Endothelial cell (in vitro differentiated cells): Measurements from ENCODE around the gene ADGRD2. TPM values are rescaled to one million over a fixed set of nuclear protein-coding genes. Genes with fewer than 3 reads are reported as not detected.

ENCODE experiments used
- DNase-seq: peaks from one replicate; pipeline ENCODE4 v3.0.0; 2021; ENCODE audit warnings: low spot score
- H3K27ac Mint-ChIP-seq: one replicate; pipeline ENCODE4 v1.8.0; 2021; ENCODE audit warnings: mixed read lengths, inconsistent platforms; ENCODE audit not compliant: unreplicated experiment
- H3K27me3 Mint-ChIP-seq: one replicate; pipeline ENCODE4 v1.8.0; 2021; ENCODE audit warnings: mild to moderate bottlenecking, moderate library complexity, mixed read lengths, inconsistent platforms; ENCODE audit not compliant: unreplicated experiment
- H3K36me3 Mint-ChIP-seq: one replicate; pipeline ENCODE4 v1.8.0; 2021; ENCODE audit warnings: mild to moderate bottlenecking, low read depth, mixed read lengths, inconsistent platforms; ENCODE audit not compliant: unreplicated experiment
- H3K4me1 Mint-ChIP-seq: one replicate; pipeline ENCODE4 v1.8.0; 2021; ENCODE audit warnings: mild to moderate bottlenecking, mixed read lengths, inconsistent platforms; ENCODE audit not compliant: unreplicated experiment
- H3K4me3 Mint-ChIP-seq: one replicate; pipeline ENCODE4 v1.8.0; 2021; ENCODE audit warnings: mild to moderate bottlenecking, mixed read lengths, inconsistent platforms; ENCODE audit not compliant: unreplicated experiment
- H3K9me3 Mint-ChIP-seq: one replicate; pipeline ENCODE4 v1.8.0; 2021; ENCODE audit warnings: mixed read lengths, inconsistent platforms; ENCODE audit not compliant: unreplicated experiment
- CTCF ChIP-seq: fragments of 200-600 bp; sonication (generic); IDR thresholded peaks from one replicate; pipeline ENCODE4 v1.5.0; 2021; ENCODE audit warnings: antibody characterized with exemption; ENCODE audit not compliant: unreplicated experiment
- total RNA-seq: library from RNA; stranded (reverse); fragmentation: NEBNext Ultra II Directional; extraction: Animal tissue kit (Norgen Biotek cat#: 25700); gene quantifications from one replicate; pipeline ENCODE4 v1.2.1, GENCODE V29; 2021; ENCODE audit not compliant: unreplicated experiment

ADGRD2 gene
- total RNA-seq, 1 donor from 2014 or later: not detected

DNA sequence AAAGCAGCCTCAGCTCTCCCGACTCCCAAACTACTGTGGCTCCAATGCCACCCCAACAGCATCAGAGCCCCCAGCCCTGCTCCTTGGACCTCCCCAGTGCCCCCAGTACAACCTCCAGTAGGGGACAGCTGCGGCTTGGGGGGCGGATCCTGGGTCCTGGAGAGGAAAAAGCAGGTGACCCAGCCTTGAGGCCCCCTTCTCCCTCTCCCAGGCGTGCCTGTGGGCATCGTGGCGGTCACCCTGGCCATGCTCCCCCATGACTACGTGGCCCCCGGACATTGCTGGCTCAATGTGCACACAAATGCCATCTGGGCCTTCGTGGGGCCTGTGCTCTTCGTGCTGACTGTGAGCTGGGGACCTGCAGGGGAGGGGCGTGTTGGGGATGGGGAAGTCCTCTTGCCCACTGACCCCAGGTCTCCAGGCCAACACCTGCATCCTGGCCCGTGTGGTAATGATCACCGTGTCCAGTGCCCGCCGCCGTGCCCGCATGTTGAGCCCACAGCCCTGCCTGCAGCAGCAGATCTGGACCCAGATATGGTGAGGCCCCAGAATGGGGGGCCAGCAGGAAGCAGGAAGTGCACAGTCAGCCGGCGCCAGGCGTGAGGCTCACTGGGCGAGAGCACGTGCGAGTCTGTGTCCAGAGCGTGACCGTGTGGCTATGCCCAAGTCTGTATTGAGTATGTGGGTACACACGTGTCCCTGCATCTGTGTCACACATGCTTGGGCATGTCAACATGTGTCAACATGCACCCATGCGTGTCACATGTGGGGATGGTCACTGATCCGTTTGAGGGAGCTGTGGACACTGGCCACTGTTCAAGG lies 19.0 kb downstream of the ADGRD2 start:
- Mint-ChIP-seq H3K27me3 (peaks cover 16% of the 10 kb centered on the region), H3K27ac (no peak overlapping the region), H3K4me1 (peaks cover 2% of the 10 kb centered on the region), H3K4me3 (no peak overlapping the region), H3K9me3 (no peaks in the 10 kb centered on the region), H3K36me3 (no peaks in the 10 kb centered on the region)
- DNase-seq: no peak
- TF ChIP-seq CTCF: no peak

DNA sequence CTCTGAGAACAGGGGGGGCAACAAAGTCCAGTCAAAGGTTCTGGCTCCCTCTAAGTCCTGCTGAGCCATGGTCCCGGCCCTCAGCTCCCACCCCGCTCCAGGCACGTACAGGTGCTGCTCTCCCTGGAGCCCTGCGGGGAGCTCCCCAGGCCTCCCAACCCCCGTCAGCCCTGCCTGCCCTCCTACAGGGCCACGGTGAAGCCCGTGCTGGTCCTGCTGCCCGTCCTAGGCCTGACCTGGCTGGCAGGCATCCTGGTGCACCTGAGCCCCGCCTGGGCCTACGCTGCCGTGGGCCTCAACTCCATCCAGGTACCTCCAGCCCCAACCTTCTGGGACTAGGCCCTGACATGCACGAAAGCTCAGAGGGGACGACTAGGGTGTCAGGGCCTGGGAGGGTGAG lies 20.1 kb downstream of the ADGRD2 start:
- H3K27ac Mint-ChIP-seq: no peak overlapping the region
- H3K36me3 Mint-ChIP-seq: no peaks in the 10 kb centered on the region
- DNase-seq: no peak
- H3K4me1 Mint-ChIP-seq: peaks cover 2% of the 10 kb centered on the region
- no peak overlapping the region for H3K4me3 Mint-ChIP-seq
- no peak for TF ChIP-seq CTCF
- no peaks in the 10 kb centered on the region for H3K9me3 Mint-ChIP-seq
- H3K27me3 Mint-ChIP-seq: peaks cover 14% of the 10 kb centered on the region

DNA sequence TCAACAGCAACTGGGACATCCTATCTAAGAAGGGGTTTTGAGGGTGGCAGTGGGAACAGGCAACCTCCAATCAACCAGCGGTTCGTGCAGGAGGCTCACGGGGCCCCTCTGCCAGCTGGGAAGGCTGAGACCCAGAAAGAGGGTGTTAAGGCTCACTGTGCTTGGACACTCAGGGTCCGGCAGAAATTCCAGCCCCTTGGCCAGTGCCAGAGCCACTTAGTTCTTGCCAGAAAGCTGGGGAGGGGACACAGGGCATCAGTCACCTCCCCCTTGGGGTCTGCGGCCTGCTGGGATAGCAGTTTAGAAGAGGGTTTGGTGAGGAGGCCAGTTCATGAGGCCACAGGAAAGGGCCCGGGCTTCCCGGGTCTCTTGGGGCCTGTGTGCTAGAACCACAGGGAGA lies 20.5 kb downstream of the ADGRD2 start:
- Mint-ChIP-seq H3K27ac (no peak overlapping the region), H3K27me3 (peaks cover 14% of the 10 kb centered on the region), H3K36me3 (no peaks in the 10 kb centered on the region), H3K4me3 (no peak overlapping the region), H3K9me3 (no peaks in the 10 kb centered on the region), H3K4me1 (peaks cover 2% of the 10 kb centered on the region)
- TF ChIP-seq CTCF: no peak
- DNase-seq: no peak

DNA sequence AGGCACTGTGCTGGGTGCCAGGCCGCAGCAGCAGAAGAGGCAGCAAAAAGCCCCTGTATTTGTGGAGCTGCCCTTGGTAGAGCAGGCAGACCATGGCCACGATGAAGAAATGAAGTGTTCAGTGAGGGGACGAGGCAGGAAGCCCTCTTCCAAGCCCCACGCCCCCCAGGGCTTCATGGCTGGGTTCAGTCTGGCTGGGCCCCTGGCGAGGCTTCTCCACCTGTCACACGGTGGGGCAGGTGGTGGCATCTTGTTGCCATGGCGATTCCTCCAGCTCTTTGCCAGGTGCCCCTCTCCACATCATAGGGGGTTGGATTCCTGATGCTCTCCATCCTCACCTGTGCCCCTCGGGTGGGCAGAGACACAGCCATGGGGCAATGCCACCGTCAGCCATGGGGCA lies 21.5 kb downstream of the ADGRD2 start:
- no peak for TF ChIP-seq CTCF
- no peak for DNase-seq

GRCh38 chr9:124472770-124473169 lies 22.5 kb downstream of the ADGRD2 start:
- peaks cover 2% of the 10 kb centered on the region for H3K4me1 Mint-ChIP-seq
- TF ChIP-seq CTCF: no peak
- H3K4me3 Mint-ChIP-seq: no peak overlapping the region
- peaks cover 14% of the 10 kb centered on the region for H3K27me3 Mint-ChIP-seq
- H3K9me3 Mint-ChIP-seq: no peaks in the 10 kb centered on the region
- no peak for DNase-seq
- no peak overlapping the region for H3K27ac Mint-ChIP-seq
- no peaks in the 10 kb centered on the region for H3K36me3 Mint-ChIP-seq

More for the DNA sequence above, 21.5 kb downstream of the ADGRD2 start:
- Mint-ChIP-seq H3K4me1 (peaks cover 2% of the 10 kb centered on the region), H3K9me3 (no peaks in the 10 kb centered on the region), H3K4me3 (no peak overlapping the region), H3K27me3 (peaks cover 14% of the 10 kb centered on the region), H3K36me3 (no peaks in the 10 kb centered on the region), H3K27ac (peak overlapping the region; percentile 27)
